Activated CD8-positive, alpha-beta memory T cell treated with anti-CD3 and anti-CD28 coated beads, Interleukin-2, amount 10 ng/mL, durations not matched to agents 7 days and 5 days (primary cell): ENCODE data around the gene TEAD4. TPM values are rescaled to one million over a fixed set of nuclear protein-coding genes. Genes with fewer than 3 reads are reported as not detected.

Experiments
- ATAC-seq: fragments of 150-1000 bp; cut with Tn5 transposase; one replicate; pipeline ENCODE4 v1.10.0; 2021; ENCODE audit warnings: moderate library complexity
- CTCF ChIA-PET: fragments of 350-600 bp; sonication (Branson Sonifier 250); formaldehyde crosslinking; loops from one replicate; lab custom pipeline; 2021; ENCODE audit warnings: antibody characterized with exemption; lab: Charles Lee
- DNase-seq: peaks from one replicate; pipeline ENCODE4 v3.0.0-alpha.2; 2020
- H3K27ac Mint-ChIP-seq: one replicate; pipeline ENCODE4 v1.8.0; 2021; ENCODE audit warnings: mild to moderate bottlenecking, mixed read lengths
- H3K27me3 Mint-ChIP-seq: one replicate; pipeline ENCODE4 v1.8.0; 2021; ENCODE audit warnings: mixed read lengths
- H3K36me3 Mint-ChIP-seq: one replicate; pipeline ENCODE4 v1.8.0; 2021; ENCODE audit warnings: mild to moderate bottlenecking, mixed read lengths
- H3K4me1 Mint-ChIP-seq: one replicate; pipeline ENCODE4 v1.8.0; 2021; ENCODE audit warnings: mixed read lengths
- H3K4me3 Mint-ChIP-seq: one replicate; pipeline ENCODE4 v1.8.0; 2021; ENCODE audit warnings: mild to moderate bottlenecking, moderate library complexity, mixed read lengths
- H3K9me3 Mint-ChIP-seq: one replicate; pipeline ENCODE4 v1.8.0; 2022; ENCODE audit warnings: low read depth, mixed read lengths
- total RNA-seq, 2 experiments: library from RNA; stranded (reverse); gene quantifications; one replicate each; pipeline ENCODE4 v1.2.3, GENCODE V29; 2021

Gene TEAD4
- total RNA-seq, 2 experiments from 2014 or later: 0.44 to 1.6 TPM

GRCh38 chr12:3015356-3015755 is 56.2 kb downstream of the TEAD4 start:
- H3K4me1 Mint-ChIP-seq: no peaks in the 10 kb centered on the region
- no peak overlapping the region for H3K4me3 Mint-ChIP-seq
- CTCF ChIA-PET: no interaction called here
- H3K36me3 Mint-ChIP-seq: no peaks in the 10 kb centered on the region
- no peaks in the 10 kb centered on the region for H3K9me3 Mint-ChIP-seq
- no peak overlapping the region for H3K27ac Mint-ChIP-seq
- no peaks in the 10 kb centered on the region for H3K27me3 Mint-ChIP-seq
- DNase-seq: no peak
- ATAC-seq: no peak

DNA sequence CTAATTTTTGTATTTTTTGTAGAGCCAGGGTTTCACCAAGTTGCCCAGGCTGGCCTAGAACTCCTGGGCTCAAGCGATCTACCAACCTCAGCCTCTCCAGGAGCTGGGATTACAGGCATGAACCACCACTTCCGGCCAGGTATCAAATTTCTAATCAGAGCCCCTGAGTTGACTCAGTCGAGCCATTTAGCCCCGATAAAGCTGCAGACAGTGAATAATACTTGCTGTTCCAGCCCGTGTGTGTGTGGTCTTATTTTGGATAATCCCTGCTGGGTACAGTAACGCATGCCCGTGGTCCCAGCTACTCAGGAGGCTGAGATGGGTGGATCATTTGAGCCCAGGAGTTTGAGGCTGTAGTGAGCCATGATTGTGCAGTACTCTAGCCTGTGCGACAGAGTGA is 57.0 kb downstream of the TEAD4 start:
- Mint-ChIP-seq H3K4me3 (no peak overlapping the region), H3K27me3 (no peaks in the 10 kb centered on the region), H3K27ac (no peak overlapping the region), H3K9me3 (no peaks in the 10 kb centered on the region), H3K36me3 (no peaks in the 10 kb centered on the region), H3K4me1 (no peaks in the 10 kb centered on the region)
- DNase-seq (no peak), ATAC-seq (no peak)
- CTCF ChIA-PET: no interaction called here

GRCh38 chr12:3017281-3017680 is 58.1 kb downstream of the TEAD4 start:
- Mint-ChIP-seq H3K4me1 (no peaks in the 10 kb centered on the region), H3K27me3 (no peaks in the 10 kb centered on the region), H3K9me3 (no peaks in the 10 kb centered on the region), H3K27ac (no peak overlapping the region), H3K4me3 (no peak overlapping the region), H3K36me3 (no peaks in the 10 kb centered on the region)
- ATAC-seq (no peak), DNase-seq (no peak)
- CTCF ChIA-PET: no interaction called here

DNA sequence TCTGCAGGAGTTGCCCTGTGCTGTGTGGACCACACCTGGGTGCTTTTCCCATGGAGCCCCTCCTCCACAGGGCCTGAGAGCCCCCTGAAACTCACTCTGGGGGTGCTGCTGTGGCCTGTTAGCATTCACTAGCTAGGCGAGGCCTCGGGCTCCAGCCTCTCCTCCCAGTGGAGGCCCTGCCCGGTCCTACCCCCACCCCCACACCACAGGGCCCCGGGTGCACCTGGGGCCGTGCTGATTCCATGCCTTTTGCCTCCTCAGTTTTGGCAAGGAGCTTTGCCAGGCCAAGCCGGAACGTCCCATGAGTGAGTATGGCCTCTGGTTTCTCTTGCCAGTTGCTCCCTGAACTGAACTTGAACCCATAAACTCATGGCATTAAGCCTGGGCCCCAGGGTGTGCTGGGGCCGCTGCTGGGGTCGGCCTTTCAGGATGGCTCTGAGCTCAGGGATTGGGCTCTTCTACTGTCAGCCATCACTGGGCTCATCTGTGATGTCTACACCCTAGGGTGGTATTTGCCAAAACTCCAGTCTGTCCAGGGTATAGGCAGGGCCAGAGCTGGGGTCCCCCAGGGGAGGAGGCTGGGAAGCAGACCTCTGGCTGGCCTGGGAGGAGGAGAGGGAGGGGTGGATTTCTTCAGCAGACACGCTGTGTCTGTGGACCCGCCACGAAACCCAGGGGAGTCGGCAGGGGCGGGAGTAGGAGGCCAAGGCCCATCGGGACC is 59.2 kb downstream of the TEAD4 start:
- Mint-ChIP-seq H3K4me1 (no peaks in the 10 kb centered on the region), H3K9me3 (no peaks in the 10 kb centered on the region), H3K27ac (no peak overlapping the region), H3K36me3 (no peaks in the 10 kb centered on the region), H3K27me3 (no peaks in the 10 kb centered on the region), H3K4me3 (no peak overlapping the region)
- DNase-seq (no peak), ATAC-seq (no peak)
- CTCF ChIA-PET: no interaction called here

DNA sequence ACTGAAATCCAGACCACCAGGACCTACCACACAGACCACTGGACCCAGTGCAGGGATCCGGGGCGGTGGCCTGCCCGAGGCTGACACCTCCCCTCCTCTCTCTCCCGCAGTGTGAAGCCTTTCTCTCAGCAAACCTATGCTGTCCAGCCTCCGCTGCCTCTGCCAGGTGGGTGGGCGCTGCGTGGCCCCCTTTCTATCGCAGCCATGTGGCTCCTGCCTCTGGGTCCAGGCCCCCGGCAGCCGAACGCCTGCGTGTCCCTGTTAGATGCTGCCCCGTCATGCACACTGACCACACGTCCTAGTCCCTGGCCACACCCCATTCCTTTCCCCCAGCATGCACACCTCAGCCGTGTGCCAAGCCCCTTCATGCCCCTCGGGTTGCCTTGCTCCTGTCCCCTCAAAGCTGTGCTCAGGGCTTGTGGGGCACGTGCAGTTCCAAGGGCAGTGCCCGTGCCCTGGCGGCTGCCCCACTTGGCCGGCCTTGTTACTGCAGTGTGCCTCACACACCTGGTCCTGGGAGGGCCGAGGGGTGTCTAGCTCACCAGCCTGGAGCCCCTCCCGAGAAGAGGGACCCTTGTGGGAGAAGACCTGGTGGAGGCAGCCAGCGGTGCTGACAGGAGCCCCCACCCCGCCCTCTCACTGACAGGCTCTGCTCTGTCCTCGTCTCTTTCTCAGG is 59.9 kb downstream of the TEAD4 start:
- Mint-ChIP-seq H3K27me3 (no peaks in the 10 kb centered on the region), H3K27ac (no peak overlapping the region), H3K4me3 (no peak overlapping the region), H3K36me3 (no peaks in the 10 kb centered on the region), H3K9me3 (no peaks in the 10 kb centered on the region), H3K4me1 (no peaks in the 10 kb centered on the region)
- ATAC-seq: no peak
- DNase-seq: no peak
- CTCF ChIA-PET: no interaction called here

- Mint-ChIP-seq H3K9me3 (no peaks in the 10 kb centered on the region), H3K36me3 (no peaks in the 10 kb centered on the region), H3K27ac (no peak overlapping the region), H3K27me3 (no peaks in the 10 kb centered on the region), H3K4me3 (no peak overlapping the region), H3K4me1 (no peaks in the 10 kb centered on the region)
- DNase-seq (no peak), ATAC-seq (no peak)
- CTCF ChIA-PET: no interaction called here
Observed at GRCh38 chr12:3020399-3020798, 61.2 kb downstream of the TEAD4 start.

DNA sequence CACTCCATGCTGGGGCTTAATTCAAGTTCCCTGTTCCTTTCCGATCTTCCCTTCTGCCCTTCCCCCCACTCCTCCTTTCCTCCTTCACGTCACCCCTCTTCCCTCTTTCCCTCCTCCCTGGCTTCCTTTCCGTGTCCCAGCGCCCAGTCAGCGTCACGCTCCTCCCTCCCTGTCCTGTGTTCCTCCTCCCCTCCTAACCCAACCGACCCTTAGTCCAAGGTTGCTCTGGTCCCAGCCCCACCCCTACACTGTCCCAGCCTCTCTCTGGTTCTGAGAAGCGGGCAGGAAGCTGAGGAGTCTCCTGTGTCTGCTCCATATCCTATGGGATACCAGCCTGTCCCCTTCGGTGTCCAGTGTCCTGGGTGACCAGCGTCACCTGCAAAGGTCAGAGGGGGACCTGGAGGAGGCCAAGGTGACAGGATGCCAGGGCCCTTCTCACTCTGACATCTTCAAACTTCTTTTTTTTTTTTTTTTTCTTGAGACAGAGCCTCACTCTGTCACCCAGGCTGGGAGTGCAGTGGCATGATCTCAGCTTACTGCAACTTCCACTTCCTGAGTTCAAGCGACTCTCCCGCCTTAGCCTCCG is 61.7 kb downstream of the TEAD4 start:
- Mint-ChIP-seq H3K36me3 (no peaks in the 10 kb centered on the region), H3K9me3 (no peaks in the 10 kb centered on the region), H3K27me3 (no peaks in the 10 kb centered on the region), H3K27ac (no peak overlapping the region), H3K4me3 (no peak overlapping the region), H3K4me1 (no peaks in the 10 kb centered on the region)
- DNase-seq: no peak
- no peak for ATAC-seq
- CTCF ChIA-PET: no interaction called here

DNA sequence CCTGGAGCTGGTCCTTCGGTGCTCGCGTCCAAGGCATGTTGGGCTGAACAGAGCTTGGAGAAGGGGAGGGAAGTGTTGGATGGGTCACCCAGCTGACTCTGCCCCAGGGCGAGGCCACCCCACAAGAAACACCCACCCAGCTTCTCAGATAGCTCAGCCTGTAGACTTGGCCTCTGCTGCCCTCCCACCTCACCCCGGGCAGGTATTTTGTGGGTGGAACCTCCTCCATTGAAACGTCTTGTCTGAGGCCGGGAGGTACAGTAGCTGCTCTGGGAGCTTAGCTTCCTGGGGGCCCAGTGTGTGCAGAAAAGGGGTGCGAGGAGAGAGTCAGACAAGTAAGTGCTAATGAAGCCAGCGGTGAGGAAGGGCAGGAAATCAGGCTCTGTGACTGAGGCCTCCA is 63.2 kb downstream of the TEAD4 start:
- Mint-ChIP-seq H3K36me3 (no peaks in the 10 kb centered on the region), H3K4me1 (no peaks in the 10 kb centered on the region), H3K9me3 (no peaks in the 10 kb centered on the region), H3K27me3 (peaks cover 3% of the 10 kb centered on the region), H3K4me3 (no peak overlapping the region), H3K27ac (no peak overlapping the region)
- CTCF ChIA-PET: no interaction called here
- DNase-seq (no peak), ATAC-seq (no peak)

GRCh38 chr12:3022961-3023360 is 63.8 kb downstream of the TEAD4 start:
- no peak for DNase-seq
- H3K4me1 Mint-ChIP-seq: no peaks in the 10 kb centered on the region
- ATAC-seq: no peak
- H3K36me3 Mint-ChIP-seq: no peaks in the 10 kb centered on the region
- peaks cover 3% of the 10 kb centered on the region for H3K27me3 Mint-ChIP-seq
- H3K9me3 Mint-ChIP-seq: no peaks in the 10 kb centered on the region
- H3K4me3 Mint-ChIP-seq: no peak overlapping the region
- CTCF ChIA-PET: no interaction called here
- H3K27ac Mint-ChIP-seq: no peak overlapping the region

GRCh38 chr12:3028108-3028507 is 68.9 kb downstream of the TEAD4 start:
- H3K9me3 Mint-ChIP-seq: no peaks in the 10 kb centered on the region
- H3K36me3 Mint-ChIP-seq: no peaks in the 10 kb centered on the region
- H3K27me3 Mint-ChIP-seq: peaks cover 5% of the 10 kb centered on the region
- ATAC-seq (no peak), DNase-seq (no peak)
- CTCF ChIA-PET: no interaction called here
- H3K4me1 Mint-ChIP-seq: no peaks in the 10 kb centered on the region
- no peak overlapping the region for H3K4me3 Mint-ChIP-seq
- H3K27ac Mint-ChIP-seq: no peak overlapping the region

- H3K9me3 Mint-ChIP-seq: no peaks in the 10 kb centered on the region
- CTCF ChIA-PET: no interaction called here
- H3K27ac Mint-ChIP-seq: no peak overlapping the region
- DNase-seq (no peak), ATAC-seq (no peak)
- H3K4me1 Mint-ChIP-seq: no peaks in the 10 kb centered on the region
- H3K36me3 Mint-ChIP-seq: no peaks in the 10 kb centered on the region
- peaks cover 5% of the 10 kb centered on the region for H3K27me3 Mint-ChIP-seq
- no peak overlapping the region for H3K4me3 Mint-ChIP-seq
Observed at GRCh38 chr12:3030821-3031429, 71.7 kb downstream of the TEAD4 start.

DNA sequence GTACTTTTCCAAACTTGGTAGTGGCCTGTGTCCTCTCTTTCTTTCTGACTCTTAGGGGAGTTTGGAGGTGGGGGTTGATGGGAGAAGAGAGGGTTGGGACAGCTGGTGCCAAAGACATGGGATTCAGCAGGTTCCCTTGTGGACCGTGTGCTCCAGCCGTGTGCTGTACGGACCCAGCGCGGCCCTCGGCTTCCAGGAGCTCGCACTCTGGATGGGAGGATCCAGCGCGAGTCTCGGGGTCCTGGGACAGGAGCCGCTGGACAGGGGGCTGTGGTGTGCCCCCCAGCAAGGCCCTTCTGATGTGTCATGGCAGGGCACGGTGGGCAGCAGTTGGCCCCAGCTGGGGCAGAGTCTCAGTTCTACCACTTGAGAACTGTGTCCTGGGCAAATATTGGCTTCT is 73.0 kb downstream of the TEAD4 start:
- no peak overlapping the region for H3K4me3 Mint-ChIP-seq
- no peak overlapping the region for H3K27ac Mint-ChIP-seq
- DNase-seq (no peak), ATAC-seq (no peak)
- H3K4me1 Mint-ChIP-seq: no peaks in the 10 kb centered on the region
- H3K9me3 Mint-ChIP-seq: no peaks in the 10 kb centered on the region
- no peaks in the 10 kb centered on the region for H3K36me3 Mint-ChIP-seq
- CTCF ChIA-PET: no interaction called here
- H3K27me3 Mint-ChIP-seq: peaks cover 2% of the 10 kb centered on the region

GRCh38 chr12:3032770-3033538 is 73.8 kb downstream of the TEAD4 start:
- ATAC-seq: no peak
- no peaks in the 10 kb centered on the region for H3K4me1 Mint-ChIP-seq
- DNase-seq: no peak
- peaks cover 2% of the 10 kb centered on the region for H3K27me3 Mint-ChIP-seq
- H3K27ac Mint-ChIP-seq: no peak overlapping the region
- CTCF ChIA-PET: no interaction called here
- no peaks in the 10 kb centered on the region for H3K9me3 Mint-ChIP-seq
- no peak overlapping the region for H3K4me3 Mint-ChIP-seq
- H3K36me3 Mint-ChIP-seq: no peaks in the 10 kb centered on the region
